HepG2 (cell line): Measurements from ENCODE around the gene AKAP1. TPM values are rescaled to one million over a fixed set of nuclear protein-coding genes. Genes with fewer than 3 reads are reported as not detected.

Source experiments
- ATAC-seq: fragments of 200-7000 bp; cut with Tn5 transposase; 3 replicates; pipeline ENCODE4 v1.9.1; 2020; ENCODE audit warnings: mild to moderate bottlenecking, moderate library complexity
- BruUV-seq: library from RNA; stranded (reverse); fragments of 400-500 nt; replicated peaks from 2 replicates; lab custom pipeline; 2021; lab: Mats Ljungman, UMichigan
- CTCF ChIA-PET: fragments of 300-600 bp; formaldehyde crosslinking; extraction: SDS; loops from one replicate; lab custom pipeline; 2021; ENCODE audit warnings: low total read pairs, inconsistent platforms, low intra/inter-chr PET ratio; lab: Yijun Ruan, JAX
- POLR2A ChIA-PET: fragments of 350-600 bp; sonication (Branson Sonifier 250); formaldehyde crosslinking; loops from one replicate; lab custom pipeline; 2020; ENCODE audit warnings: antibody characterized with exemption, inconsistent platforms; lab: Yijun Ruan, JAX
- DNase-seq: peaks from one replicate; pipeline ENCODE4 v3.0.0-alpha.2; 2015; ENCODE audit warnings: low spot score
- FAIRE-seq: peaks from 3 replicates; lab custom pipeline; 2011; peaks lifted over from hg19 to GRCh38; lab: Jason Lieb, UNC
- H2AFZ ChIP-seq: one replicate; pipeline ENCODE4 v1.6.1; 2011; ENCODE audit warnings: low read length, inconsistent platforms
- H3K27ac ChIP-seq: fragments of 300-600 bp; 3 replicates; pipeline ENCODE4 v1.8.0; 2011; ENCODE audit warnings: mixed run types, mild to moderate bottlenecking, mixed read lengths, low read length, inconsistent platforms; ENCODE audit not compliant: insufficient read depth; ENCODE audit errors: extremely low read length
- H3K27me3 ChIP-seq, 2 experiments: fragments of 200-600 bp in 1 of 2; 2 replicates in 1 of 2; 3 replicates in 1 of 2; pipeline versions ENCODE4 v1.6.0 to v1.8.0; 2011; ENCODE audit warnings: low read length in 2 of 2, mild to moderate bottlenecking in 2 of 2, moderate library complexity in 2 of 2, inconsistent platforms in 1 of 2; ENCODE audit not compliant: insufficient read depth in 2 of 2, control insufficient read depth in 1 of 2
- H3K36me3 ChIP-seq, 2 experiments: fragments of 200-600 bp in 1 of 2; replicated peaks in 1 of 2; 2 replicates in 1 of 2; 3 replicates in 1 of 2; pipeline versions ENCODE4 v1.5.1 to v1.8.0; 2011; ENCODE audit warnings: low read length in 2 of 2, inconsistent platforms in 1 of 2; ENCODE audit not compliant: insufficient read depth in 2 of 2, control insufficient read depth in 1 of 2
- H3K4me1 ChIP-seq: 2 replicates; pipeline ENCODE4 v1.5.1; 2012; ENCODE audit warnings: low read length, inconsistent platforms; ENCODE audit not compliant: insufficient read depth
- H3K4me2 ChIP-seq: 2 replicates; pipeline ENCODE4 v1.6.0; 2011; ENCODE audit warnings: low read depth, low read length, inconsistent platforms
- H3K4me3 ChIP-seq, 3 experiments: fragments of 200-600 bp in 1 of 3; sonication (generic), shearing (Covaris generic) in 1 of 3; replicated peaks in 1 of 3; 2 replicates each; pipeline ENCODE4 v1.5.1; 2011 to 2016; ENCODE audit warnings: low read length in 3 of 3, inconsistent platforms in 2 of 3, low read depth in 2 of 3, mild to moderate bottlenecking in 2 of 3, control low read depth in 1 of 3, mixed read lengths in 1 of 3; ENCODE audit not compliant: insufficient read depth in 1 of 3
- H3K79me2 ChIP-seq: one replicate; pipeline ENCODE4 v1.6.1; 2011; ENCODE audit warnings: low read length, inconsistent platforms; ENCODE audit not compliant: insufficient read depth
- H3K9ac ChIP-seq: 2 replicates; pipeline ENCODE4 v1.6.0; 2011; ENCODE audit warnings: mild to moderate bottlenecking, low read depth, low read length, inconsistent platforms; ENCODE audit not compliant: insufficient read depth
- H3K9me3 ChIP-seq: 2 replicates; pipeline ENCODE4 v1.5.1; 2012; ENCODE audit warnings: mild to moderate bottlenecking, low read length
- H4K20me1 ChIP-seq: 2 replicates; pipeline ENCODE4 v1.6.0; 2011; ENCODE audit warnings: inconsistent platforms, mild to moderate bottlenecking, low read length, moderate library complexity; ENCODE audit not compliant: insufficient read depth
- EHMT2 ChIP-seq: fragments of 200-600 bp; sonication (generic); IDR thresholded peaks from 2 replicates; pipeline ENCODE4 v1.7.0; 2017; ENCODE audit warnings: antibody characterized with exemption, low read depth, low read length, borderline replicate concordance
- FOSL1 ChIP-seq: sonication (generic); formaldehyde crosslinking; IDR thresholded peaks from 2 replicates; pipeline ENCODE4 v1.9.0; 2021; ENCODE audit warnings: missing genetic modification reagents, borderline replicate concordance
- HDAC2 ChIP-seq: sonication (generic); formaldehyde crosslinking; IDR thresholded peaks from 2 replicates; pipeline ENCODE4 v1.4.0; 2020; ENCODE audit warnings: missing genetic modification reagents
- HMGXB4 ChIP-seq, 2 experiments: sonication (generic) in 1 of 2; formaldehyde crosslinking in 1 of 2; IDR thresholded peaks; 2 replicates each; pipeline versions ENCODE4 v1.4.0 to v1.6.1; 2018 to 2020; ENCODE audit warnings: missing genetic modification reagents in 2 of 2, borderline replicate concordance in 1 of 2, low read depth in 1 of 2, mild to moderate bottlenecking in 1 of 2, missing biosample characterization in 1 of 2
- HNRNPLL ChIP-seq: fragments of 200-400 bp; formaldehyde crosslinking; IDR thresholded peaks from 2 replicates; pipeline ENCODE4 v1.6.1; 2017; ENCODE audit warnings: mild to moderate bottlenecking, low read depth, low read length; ENCODE audit not compliant: poor library complexity, severe bottlenecking
- HOXA3 ChIP-seq: sonication (generic); formaldehyde crosslinking; IDR thresholded peaks from 2 replicates; pipeline ENCODE4 v1.5.0; 2020; ENCODE audit warnings: missing genetic modification reagents
- NFATC3 ChIP-seq: sonication (generic); formaldehyde crosslinking; IDR thresholded peaks from 2 replicates; pipeline ENCODE4 v1.5.1; 2020; ENCODE audit warnings: mild to moderate bottlenecking, missing genetic modification reagents
- NFKB2 ChIP-seq: sonication (generic); formaldehyde crosslinking; IDR thresholded peaks from 2 replicates; pipeline ENCODE4 v1.4.0; 2020; ENCODE audit warnings: missing genetic modification reagents, borderline replicate concordance
- NR3C1 ChIP-seq: sonication (generic); formaldehyde crosslinking; IDR thresholded peaks from 2 replicates; pipeline ENCODE4 v1.4.0; 2020; ENCODE audit warnings: missing genetic modification reagents
- RXRA ChIP-seq: sonication (generic); formaldehyde crosslinking; IDR thresholded peaks from 2 replicates; pipeline ENCODE4 v1.5.1; 2020; ENCODE audit warnings: missing genetic modification reagents
- TGIF2 ChIP-seq: IDR thresholded peaks from 2 replicates; pipeline ENCODE4 v1.6.1; 2016; ENCODE audit warnings: control low read depth, missing compliant biosample characterization
- TOPORS ChIP-seq: sonication (generic); formaldehyde crosslinking; IDR thresholded peaks from 2 replicates; pipeline ENCODE4 v1.8.0; 2023; ENCODE audit warnings: mild to moderate bottlenecking, missing genetic modification reagents
- ZBTB3 ChIP-seq: sonication (generic); formaldehyde crosslinking; IDR thresholded peaks from 2 replicates; pipeline ENCODE4 v1.4.0; 2020; ENCODE audit warnings: low read depth, mild to moderate bottlenecking, moderate library complexity, missing genetic modification reagents, borderline replicate concordance
- ZC3H4 ChIP-seq: sonication (generic); formaldehyde crosslinking; IDR thresholded peaks from 2 replicates; pipeline ENCODE4 v1.4.0; 2020; ENCODE audit warnings: missing genetic modification reagents, borderline replicate concordance
- ZFP37 ChIP-seq: sonication (generic); formaldehyde crosslinking; IDR thresholded peaks from 2 replicates; pipeline ENCODE4 v1.4.0; 2020; ENCODE audit warnings: missing genetic modification reagents, borderline replicate concordance
- ZNF207 ChIP-seq: fragments of 450-650 bp; IDR thresholded peaks from 2 replicates; pipeline ENCODE4 v1.6.1; 2016; ENCODE audit warnings: antibody characterized with exemption, borderline replicate concordance
- ZNF263 ChIP-seq: sonication (generic); formaldehyde crosslinking; IDR thresholded peaks from 2 replicates; pipeline ENCODE4 v1.4.0; 2020; ENCODE audit warnings: missing genetic modification reagents
- ZNF569 ChIP-seq: sonication (generic); formaldehyde crosslinking; IDR thresholded peaks from 2 replicates; pipeline ENCODE4 v1.5.0; 2020; ENCODE audit warnings: mild to moderate bottlenecking, missing genetic modification reagents, moderate library complexity, borderline replicate concordance
- ZNF589 ChIP-seq: sonication (generic); formaldehyde crosslinking; conservative IDR thresholded peaks from 2 replicates; pipeline ENCODE4 v1.8.0; 2022; ENCODE audit warnings: mild to moderate bottlenecking, moderate library complexity, missing genetic modification reagents
- ZNF891 ChIP-seq: sonication (generic); formaldehyde crosslinking; IDR thresholded peaks from 2 replicates; pipeline ENCODE4 v1.5.0; 2020; ENCODE audit warnings: mild to moderate bottlenecking, missing genetic modification reagents
- ZSCAN29 ChIP-seq: sonication (generic); formaldehyde crosslinking; conservative IDR thresholded peaks from 2 replicates; pipeline ENCODE4 v1.4.0; 2020; ENCODE audit warnings: mild to moderate bottlenecking, missing genetic modification reagents
- WGBS: methylation state at CpG from one replicate; pipeline ENCODE4 v1.1.6; 2017; ENCODE audit warnings: low lambda C conversion rate; 5-methylcytosine and 5-hydroxymethylcytosine counted together
- in situ Hi-C: cut with HindIII; loops from 2 replicates; pipeline ENCODE4 v1.10.0; 2017; ENCODE audit warnings: low pct_unique_long_range_greater_than_20kb; ENCODE audit not compliant: extremely low pct_ligation_motif_present
- intact Hi-C: fragments of 100-400 bp; cut with micrococcal nuclease; formaldehyde crosslinking; loops from one replicate; pipeline ENCODE4 v1.10.0; 2022; ENCODE audit not compliant: unreplicated experiment
- polyA plus RNA-seq, 8 experiments: library from polyadenylated mRNA; depleted of rRNA in 3 of 8; stranded (reverse) in 7 of 8; unstranded in 1 of 8; fragments of >200 nt; fragmentation: Illumina TruSeq in 4 of 8; extraction: Trizol in 4 of 8; gene quantifications; 2 replicates each; pipeline versions ENCODE4 v1.2.1 to v1.2.3, GENCODE V29; 2011 to 2016; ENCODE audit warnings: low read depth in 4 of 8, missing spikeins in 1 of 8, mixed read lengths in 1 of 8; ENCODE audit not compliant: insufficient read depth in 1 of 8
- total RNA-seq, 5 experiments: library from RNA; depleted of rRNA; stranded (reverse); fragments of >200 nt; fragmentation: Illumina TruSeq; extraction: Trizol; gene quantifications; 2 replicates each; pipeline ENCODE4 v1.2.3, GENCODE V29; 2016; ENCODE audit warnings: low read depth in 1 of 5
- TF ChIP-seq, protein P1 (sequence below): sonication (generic); formaldehyde crosslinking; IDR thresholded peaks from 2 replicates; pipeline ENCODE4 v1.4.0; 2020; ENCODE audit warnings: missing genetic modification reagents
- TF ChIP-seq, protein P2 (sequence below): sonication (generic); formaldehyde crosslinking; IDR thresholded peaks from 2 replicates; pipeline ENCODE4 v1.5.0; 2020; ENCODE audit warnings: missing genetic modification reagents, mild to moderate bottlenecking, borderline replicate concordance

Gene AKAP1
- total and polyA plus RNA-seq, 2 of the 13 experiments (the other 11 are each of a cell fraction or from before 2014, with no cell fraction given) = 101 to 131 TPM

GRCh38 chr17:57113656-57114055, 28.6 kb downstream of the AKAP1 start:
- DNase-seq (peak; percentile 50), ATAC-seq (peak; percentile 42), FAIRE-seq (peak; percentile 50)
- Histone ChIP-seq H3K4me3 (no peak overlapping the region), H3K36me3 (peaks cover 61 to 95% of the 10 kb centered on the region in 2 experiments), H3K27me3 (no peaks in the 10 kb centered on the region), H3K9ac (no peak overlapping the region), H3K79me2 (peaks cover 20% of the 10 kb centered on the region), H3K9me3 (no peaks in the 10 kb centered on the region), H4K20me1 (peaks cover 14% of the 10 kb centered on the region; the same call in 1 of the 2 replicates), H3K4me2 (no peak overlapping the region), H3K4me1 (peaks cover 35% of the 10 kb centered on the region), H3K27ac (no peak overlapping the region), H2AFZ (no peak overlapping the region)
- CTCF ChIA-PET = interaction anchor here (1.3 kb wide), 1 partner anchor 28 kb away, joined by 3 read pairs; no protein-coding TSS in a partner anchor
- no TSS peak for BruUV-seq
- in situ Hi-C loops (loop anchor here (10.0 kb wide), 1 partner anchor 99 kb away; no protein-coding TSS in a partner anchor), intact Hi-C loops (loop anchor here (5.0 kb wide), 1 partner anchor 106 kb away; no protein-coding TSS in a partner anchor)
- POLR2A ChIA-PET = no interaction called here
- 70% methylated on average over 1 of the region's 3 CpGs for WGBS
- TF ChIP-seq FOSL1 (CRISPR knock-in tag) (no peak), ZFP37 (CRISPR knock-in tag) (no peak), EHMT2 (no peak), NFATC3 (CRISPR knock-in tag) (no peak), HOXA3 (CRISPR knock-in tag) (0 out of 2 replicates have a peak, but pooled peaks have one; percentile 20), ZSCAN29 (no peak), ZNF891 (CRISPR knock-in tag) (0 out of 2 replicates have a peak, but pooled peaks have one; percentile 19), HDAC2 (CRISPR knock-in tag) (no peak), ZNF589 (CRISPR knock-in tag) (no peak), ZC3H4 (CRISPR knock-in tag) (no peak), NFKB2 (CRISPR knock-in tag) (no peak), HNRNPLL (no peak), ZNF569 (CRISPR knock-in tag) (no peak), TGIF2 (CRISPR knock-in tag) (no peak), HMGXB4 (CRISPR knock-in tag; IDR thresholded peaks at IDR 0.05; ENCODE audit: borderline replicate concordance in 1 of 2, low read depth in 1 of 2) (no peak), ZBTB3 (CRISPR knock-in tag) (no peak), NR3C1 (CRISPR knock-in tag) (no peak), ZNF207 (no peak), ZNF263 (no peak), TOPORS (CRISPR knock-in tag) (no peak), RXRA (CRISPR knock-in tag) (peak; percentile 95)
- TF ChIP-seq, protein P1, sequence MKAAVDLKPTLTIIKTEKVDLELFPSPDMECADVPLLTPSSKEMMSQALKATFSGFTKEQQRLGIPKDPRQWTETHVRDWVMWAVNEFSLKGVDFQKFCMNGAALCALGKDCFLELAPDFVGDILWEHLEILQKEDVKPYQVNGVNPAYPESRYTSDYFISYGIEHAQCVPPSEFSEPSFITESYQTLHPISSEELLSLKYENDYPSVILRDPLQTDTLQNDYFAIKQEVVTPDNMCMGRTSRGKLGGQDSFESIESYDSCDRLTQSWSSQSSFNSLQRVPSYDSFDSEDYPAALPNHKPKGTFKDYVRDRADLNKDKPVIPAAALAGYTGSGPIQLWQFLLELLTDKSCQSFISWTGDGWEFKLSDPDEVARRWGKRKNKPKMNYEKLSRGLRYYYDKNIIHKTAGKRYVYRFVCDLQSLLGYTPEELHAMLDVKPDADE (CRISPR knock-in tag) = no peak
- TF ChIP-seq, protein P2, sequence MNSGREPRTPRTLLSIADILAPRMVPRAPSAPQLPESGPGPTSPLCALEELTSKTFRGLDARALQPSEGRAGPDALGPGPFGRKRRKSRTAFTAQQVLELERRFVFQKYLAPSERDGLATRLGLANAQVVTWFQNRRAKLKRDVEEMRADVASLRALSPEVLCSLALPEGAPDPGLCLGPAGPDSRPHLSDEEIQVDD (CRISPR knock-in tag) = no peak
